GM21528 (cell line): ENCODE results near the gene SYNE3.

Experiments used
- ATAC-seq: cut with Tn5 transposase; IDR thresholded peaks from one replicate; pipeline ENCODE4 v1.9.1; 2021; ENCODE audit warnings: mild to moderate bottlenecking, moderate library complexity; ENCODE audit not compliant: unreplicated experiment, low FRiP score

Gene SYNE3

DNA sequence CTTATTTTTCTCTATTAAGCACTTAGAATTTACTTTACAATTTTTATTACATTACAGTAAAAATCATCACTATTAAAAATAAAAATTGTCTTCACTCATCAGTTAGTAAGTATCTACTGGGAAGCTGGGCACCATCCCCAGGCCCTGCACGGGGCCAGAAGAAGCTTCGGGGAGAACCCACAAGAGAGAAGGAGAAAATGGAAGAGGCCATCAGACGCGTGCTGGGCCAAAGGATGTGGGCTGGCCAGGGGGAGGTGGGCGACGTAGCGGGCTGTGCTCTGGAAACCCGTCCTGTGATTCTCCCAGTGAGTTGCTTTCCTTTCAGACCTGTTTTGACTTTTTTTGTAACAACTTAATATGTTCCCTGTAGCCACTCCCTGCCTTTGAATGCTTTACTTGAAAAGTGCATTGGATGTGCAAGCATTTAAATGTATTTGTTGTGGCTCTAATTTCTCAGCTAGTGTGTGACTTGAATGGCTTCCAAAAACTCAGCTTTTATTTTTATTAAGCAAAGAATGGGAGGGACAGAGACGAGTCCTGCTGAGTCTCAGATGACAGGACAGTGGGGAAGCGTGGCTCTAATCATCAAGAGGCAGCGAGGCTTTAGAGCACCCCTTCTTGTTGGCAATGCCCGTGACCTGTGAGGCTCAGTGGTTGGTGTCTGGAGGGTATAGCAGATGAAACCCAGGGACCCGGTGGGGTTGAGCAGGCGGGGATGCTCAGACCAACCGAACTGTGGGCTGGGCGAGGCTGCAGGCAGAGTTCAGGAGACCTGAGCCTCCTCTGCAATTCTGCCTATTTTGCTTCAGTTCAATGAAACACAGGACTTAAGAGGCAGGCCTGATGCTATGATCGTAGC, 38.8 kb downstream of the SYNE3 start:
- no peak for ATAC-seq

DNA sequence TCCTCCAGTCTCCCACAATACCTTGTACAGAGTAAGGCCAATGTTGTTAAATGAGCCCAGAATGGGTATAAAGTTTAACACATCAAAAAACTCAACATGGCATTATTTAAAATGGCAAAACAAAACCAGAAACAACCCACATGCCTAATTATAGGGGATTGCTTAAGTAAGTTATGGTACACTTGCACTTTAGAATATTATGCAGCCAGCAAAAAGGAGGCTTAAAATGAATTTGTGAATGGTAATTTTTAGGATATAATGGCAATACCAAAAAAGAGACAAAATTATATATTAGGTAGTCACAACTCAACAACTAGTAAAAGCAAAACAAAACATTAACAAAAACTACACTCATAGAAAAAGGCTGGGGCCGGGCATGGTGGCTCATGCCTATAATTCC, 39.7 kb downstream of the SYNE3 start:
- no peak for ATAC-seq

- no peak for ATAC-seq
These were observed 40.8 kb downstream of the SYNE3 start for GRCh38 chr14:95475540-95476240.

DNA sequence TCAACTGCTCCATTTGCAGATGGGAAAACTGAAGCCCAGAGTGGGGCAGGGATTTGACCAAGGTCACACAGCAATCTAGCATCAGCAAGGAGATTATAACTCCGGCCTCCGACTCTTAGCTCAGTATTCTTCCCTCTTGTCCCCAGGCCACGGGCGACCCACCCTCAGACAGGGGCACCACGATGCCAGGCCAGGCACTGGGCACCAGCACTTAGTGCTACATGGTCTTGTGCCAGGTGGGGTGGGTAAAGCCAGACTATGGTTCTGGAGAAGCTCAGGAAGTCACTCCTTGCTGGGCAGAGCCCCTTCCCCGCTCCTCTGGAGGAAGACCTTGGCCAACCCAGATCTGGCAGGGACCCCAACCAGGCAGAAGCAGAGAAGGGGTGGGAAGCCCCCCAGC, 41.5 kb downstream of the SYNE3 start:
- no peak for ATAC-seq

GRCh38 chr14:95474486-95474885, 42.0 kb downstream of the SYNE3 start:
- no peak for ATAC-seq

- no peak for ATAC-seq
These were observed 43.6 kb downstream of the SYNE3 start for GRCh38 chr14:95472819-95473251.

GRCh38 chr14:95471476-95471875, 45.0 kb downstream of the SYNE3 start:
- ATAC-seq, result no peak

- no peak for ATAC-seq
These were observed 45.4 kb downstream of the SYNE3 start for GRCh38 chr14:95471016-95471415.

DNA sequence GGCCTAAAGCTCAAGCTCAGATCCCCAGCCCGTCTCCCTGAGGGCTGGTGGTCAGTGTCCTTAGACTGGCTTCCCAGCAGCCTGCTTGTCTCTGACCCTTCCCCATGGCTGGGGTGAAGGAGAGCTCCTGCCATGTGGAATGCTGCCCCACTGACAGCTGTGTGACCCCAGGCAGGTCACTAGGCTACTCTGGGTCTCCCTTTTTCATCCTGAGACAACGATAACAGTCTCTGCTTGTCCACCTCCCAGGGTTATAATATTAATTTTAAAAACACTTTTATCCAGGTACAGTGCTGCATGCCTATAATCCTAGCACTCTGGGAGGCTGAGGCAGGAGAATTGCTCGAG, 47.3 kb downstream of the SYNE3 start:
- no peak for ATAC-seq

DNA sequence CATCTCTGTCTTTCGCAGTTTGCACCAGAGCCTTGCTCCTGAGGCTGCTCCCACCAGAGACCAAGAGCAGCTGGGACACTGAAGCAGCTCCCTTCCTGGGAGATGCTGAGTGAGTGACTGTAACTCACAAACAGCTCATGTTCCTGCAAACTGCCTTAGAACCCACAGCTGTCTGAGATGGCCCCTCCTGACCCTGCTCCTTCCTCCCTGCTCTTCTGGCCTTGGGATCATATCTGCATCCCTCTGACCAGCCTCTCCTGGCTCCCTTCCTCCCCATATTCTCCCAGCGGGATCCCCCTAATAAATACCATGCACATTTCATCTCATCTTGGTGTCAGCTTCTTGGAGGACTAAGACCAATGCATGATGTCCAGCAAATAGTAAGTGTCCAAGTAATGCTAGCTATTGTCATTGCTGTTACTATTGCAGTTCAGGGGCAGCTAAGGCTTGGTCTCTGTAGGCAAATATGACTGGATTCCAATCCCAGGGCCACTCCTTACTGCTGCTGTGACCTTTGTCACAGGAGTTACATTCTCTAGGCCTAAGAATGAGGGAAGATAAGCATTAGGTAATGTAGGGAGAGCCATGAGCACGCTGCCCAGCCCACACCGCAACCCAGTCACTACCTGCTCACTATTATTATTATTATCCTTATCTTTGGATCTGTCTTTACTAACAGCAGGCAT, 47.9 kb downstream of the SYNE3 start:
- ATAC-seq, result no peak

DNA sequence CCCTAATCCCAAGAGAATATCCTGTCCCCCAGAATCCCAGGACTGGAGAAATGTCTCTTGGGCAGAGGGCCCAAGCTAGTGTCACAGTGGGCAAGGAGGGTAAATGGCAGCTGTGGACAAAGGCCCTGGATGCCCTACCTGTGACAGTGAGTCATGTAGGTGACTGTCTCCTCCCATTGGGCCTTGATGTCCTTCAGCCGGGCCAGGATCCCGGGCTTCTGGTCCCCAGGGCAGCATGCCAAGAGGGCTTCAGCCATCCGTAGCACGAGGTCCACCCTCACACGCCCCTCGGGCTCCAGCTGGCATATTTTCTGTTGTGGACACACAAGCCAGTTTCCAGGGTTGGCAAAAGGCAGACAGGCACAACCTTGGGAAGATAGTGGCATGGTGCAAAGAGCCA, 48.8 kb downstream of the SYNE3 start:
- ATAC-seq, result no peak

DNA sequence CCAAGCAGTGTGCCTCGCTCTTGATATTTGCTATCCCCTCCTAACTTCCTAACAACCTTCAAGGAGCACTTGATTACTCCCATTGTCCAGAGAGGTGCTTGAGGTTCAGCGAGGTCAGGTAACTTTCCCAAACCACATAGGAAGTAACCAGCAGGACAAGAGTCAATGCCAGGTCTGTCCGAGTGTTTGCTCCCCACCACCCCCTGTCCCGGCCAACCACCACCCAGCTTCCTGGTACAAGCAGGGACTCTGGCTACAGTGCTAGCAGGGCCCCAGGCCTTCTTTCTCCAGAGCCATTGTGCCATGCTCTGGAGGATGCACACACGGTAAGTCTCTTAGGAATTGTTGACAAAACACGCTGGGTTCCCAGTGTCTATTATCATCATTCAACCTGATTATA, 49.2 kb downstream of the SYNE3 start:
- ATAC-seq, result no peak
